Limb (tissue), 2 donors: ENCODE measurements around the gene TTC7B.
"Not testable (repeated sequence)": the region's sequence is repeated elsewhere in the genome, so short reads cannot be mapped to it uniquely, and the experiment has no call there.

ENCODE experiments used
- DNase-seq, 2 donors: peaks; one replicate each; pipeline ENCODE4 v3.0.0-alpha.2; 2016; ENCODE audit errors: extremely low spot score in 2 of 2

The TTC7B gene

DNA sequence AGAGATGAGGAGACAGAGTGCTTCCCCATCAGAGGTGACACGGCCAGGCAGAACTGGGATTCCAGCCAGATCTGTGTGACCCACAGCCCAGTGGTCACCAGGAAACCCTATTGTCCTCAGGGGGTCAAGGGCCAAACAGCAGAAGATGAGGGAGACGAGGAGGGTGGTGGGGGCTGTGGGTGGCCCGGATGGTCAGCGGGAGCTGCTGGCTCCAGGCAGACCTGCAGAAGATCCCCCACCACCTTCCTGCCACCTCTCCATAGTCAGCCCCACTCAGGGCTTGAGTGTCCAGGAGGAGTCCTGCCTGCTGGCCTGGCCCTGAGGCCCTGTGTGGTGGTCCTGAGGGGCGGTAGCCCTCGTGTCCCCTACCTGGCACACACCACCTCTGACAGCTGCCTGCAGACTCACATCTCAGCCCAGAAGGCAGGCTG is 282.6 kb downstream of the TTC7B start:
- DNase-seq = no peak

DNA sequence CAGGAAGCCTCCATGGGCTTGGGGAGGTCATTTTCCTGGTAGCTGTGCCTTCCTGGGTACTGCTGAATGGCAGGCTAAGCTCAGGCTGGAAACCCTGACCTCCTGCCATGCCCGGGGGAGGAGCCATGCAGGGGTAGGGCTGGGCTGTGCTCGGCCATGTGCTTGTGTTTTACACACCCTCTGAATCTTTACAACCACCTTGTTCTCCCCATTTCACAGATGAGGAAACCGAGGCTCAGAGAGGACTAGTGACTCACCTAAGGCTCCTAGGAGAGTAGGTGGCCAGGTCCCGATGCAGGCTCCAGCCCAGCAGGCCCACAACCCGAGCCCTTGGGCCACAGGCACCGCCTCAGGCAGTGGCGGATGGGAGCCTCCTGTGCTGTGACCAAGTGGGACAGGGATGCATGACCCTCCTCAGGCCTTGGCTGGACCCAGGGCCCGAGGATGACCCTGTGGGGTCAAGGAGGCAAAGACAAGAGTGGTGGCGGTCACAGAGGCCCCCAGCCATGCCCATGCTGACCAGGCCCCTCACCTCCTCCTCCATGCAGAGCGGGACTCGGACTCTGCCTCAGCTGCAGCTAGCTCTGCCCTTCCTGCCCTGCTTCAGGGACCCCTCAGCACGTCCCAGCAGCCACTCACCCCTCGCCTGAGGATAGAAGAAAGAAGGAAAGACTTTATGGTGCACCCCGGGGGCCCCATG is 283.3 kb downstream of the TTC7B start:
- no peak for DNase-seq

DNA sequence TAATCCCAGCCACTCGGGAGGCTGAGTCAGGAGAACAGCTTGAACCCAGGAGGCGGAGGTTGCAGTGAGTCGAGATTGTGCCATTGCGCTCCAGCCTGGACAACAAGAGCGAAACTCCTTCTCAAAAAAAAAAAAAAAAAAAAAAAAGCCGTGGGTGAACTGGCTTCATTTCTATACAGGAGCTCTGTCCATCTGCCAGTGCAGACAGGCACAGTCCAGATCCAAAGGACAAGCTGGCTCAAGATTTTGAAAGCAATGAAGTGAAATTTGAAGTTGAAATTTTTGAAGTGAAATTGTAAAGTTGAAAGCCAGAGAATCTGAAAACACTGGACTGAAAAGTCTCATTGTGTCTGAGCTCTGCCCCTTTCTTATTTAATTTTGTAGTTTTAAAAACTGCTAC is 284.7 kb downstream of the TTC7B start:
- no peak for DNase-seq

DNA sequence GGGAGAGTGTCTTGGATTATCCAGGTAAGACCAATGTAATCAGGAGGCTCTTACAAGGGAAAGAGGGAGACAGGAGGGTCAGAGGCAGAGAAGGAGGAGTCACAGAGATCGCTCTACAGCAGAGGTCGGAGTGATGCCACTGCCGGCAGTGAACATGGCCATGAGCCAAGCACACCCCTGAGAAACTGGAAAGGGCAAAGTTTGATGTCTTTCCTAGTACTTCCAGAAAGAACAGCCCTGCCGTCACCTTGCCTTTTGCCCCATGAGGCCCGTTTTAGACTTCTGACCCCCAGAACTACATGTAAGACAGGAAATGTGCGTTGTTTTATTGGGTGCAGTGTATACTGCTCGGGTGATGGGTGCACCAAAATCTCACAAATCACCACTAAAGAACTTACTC is 285.7 kb downstream of the TTC7B start:
- no peak for DNase-seq

DNA sequence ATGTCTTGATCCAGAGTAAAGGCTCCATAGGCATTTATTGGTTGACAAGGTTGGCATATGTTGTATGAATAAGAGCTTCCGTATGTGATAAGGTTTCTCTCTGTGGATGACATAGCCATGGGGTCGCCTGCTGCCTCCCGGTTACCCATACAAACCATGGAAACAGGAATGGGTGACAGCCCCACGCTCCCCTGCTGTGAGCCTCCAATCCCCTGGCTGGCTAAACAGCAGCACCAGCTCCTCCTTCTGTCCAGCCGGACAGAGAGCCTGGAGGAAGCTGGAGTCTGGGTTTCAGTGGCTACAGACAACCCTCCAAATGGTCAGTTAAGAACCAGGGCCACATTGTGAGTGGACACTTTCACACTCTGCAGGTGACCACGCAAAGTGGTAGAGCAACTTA is 288.3 kb downstream of the TTC7B start:
- DNase-seq = no peak

DNA sequence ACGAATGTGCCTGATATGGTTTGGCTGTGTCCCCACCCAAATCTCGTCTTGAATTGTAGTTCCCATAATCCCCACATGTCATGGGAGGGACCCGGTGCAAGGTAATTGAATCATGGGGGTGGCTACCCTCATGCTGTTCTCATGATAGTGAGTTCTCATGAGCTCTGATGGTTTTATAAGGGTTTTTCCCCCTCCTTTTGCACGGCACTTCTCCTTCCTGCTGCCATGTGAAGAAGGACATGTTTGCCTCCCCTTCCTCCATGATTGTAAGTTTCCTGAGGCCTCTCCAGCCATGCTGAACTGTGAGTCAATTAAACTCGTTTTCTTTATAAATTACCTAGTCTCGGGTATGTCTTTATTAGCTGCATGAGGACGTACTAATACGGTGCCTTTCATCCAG is 289.7 kb downstream of the TTC7B start:
- not testable (repeated sequence) for DNase-seq

DNA sequence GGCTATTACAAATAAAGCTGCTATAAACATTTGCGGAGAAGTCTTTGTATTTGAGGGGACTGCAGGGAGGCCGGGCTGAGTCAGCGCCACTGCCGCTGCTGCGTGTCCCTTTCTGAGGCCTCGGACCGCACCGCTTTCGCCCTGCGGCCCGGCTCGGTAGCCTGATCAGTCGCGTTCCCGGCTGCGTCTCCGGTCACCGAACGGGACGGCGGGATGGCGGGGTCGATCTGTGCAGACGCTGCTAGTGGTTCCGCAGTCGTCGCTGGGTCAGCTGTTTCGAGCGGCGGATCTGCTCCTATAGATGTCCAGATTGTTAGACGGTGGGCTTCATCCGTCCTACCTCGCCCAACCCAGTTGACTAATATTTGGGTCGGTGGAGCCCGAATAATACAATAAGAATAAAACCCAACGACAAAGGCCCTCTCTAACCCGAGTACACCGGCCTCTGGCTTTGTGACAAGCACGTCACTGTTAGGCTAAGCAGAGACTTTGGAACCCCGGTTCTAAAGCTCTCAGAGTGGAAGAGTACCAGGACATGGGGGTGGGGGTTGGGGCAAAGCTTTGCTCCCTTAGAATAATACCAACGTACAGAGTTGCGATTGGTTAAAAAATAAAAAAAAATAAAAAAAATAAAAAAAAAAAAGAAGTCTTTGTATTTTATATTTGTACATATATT is 290.7 kb downstream of the TTC7B start:
- not testable (repeated sequence) for DNase-seq

DNA sequence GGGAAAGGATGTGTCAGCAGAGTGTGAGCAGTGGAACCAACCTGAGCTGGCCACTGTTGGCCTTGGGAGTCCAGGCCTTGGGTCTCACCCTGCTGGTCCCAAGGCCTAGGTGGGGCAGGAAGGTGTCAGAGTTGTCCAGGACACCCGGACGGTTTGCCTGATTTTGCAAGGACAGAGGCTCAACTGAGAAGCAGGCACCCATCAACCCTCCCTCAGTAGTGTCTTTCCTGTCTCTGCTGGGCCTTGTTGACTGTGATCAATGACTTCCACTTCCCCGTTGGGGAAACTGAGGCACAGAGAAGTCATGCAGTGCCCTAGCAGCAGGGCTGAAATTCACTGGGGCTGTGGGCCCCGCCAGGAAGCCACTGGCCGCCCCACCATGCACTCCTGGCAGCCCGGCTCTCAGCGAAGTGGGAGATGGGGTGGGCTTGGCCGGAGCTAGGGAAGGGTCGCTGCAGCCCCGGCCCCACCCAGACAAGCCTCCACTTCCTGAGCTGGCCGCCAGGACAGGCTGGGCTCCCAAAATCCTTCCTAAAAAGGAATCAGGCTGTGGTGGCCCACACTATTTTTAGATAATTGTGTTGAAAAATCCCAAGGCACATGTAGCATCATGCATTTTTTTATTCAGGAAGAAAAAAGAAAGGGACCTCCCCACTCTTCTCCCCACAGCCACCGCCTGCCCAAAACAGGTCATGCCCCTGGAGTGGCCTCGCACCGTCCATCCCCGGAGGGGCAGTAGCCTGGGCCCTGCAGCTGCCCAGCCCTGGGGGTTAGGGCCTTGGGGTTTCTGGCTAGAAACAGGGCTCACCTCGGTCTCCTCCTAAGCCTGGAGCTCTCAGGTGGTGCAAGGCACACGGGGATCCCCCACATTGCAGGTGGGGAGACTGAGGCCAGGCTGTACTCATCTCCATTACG is 292.0 kb downstream of the TTC7B start:
- no peak for DNase-seq

DNA sequence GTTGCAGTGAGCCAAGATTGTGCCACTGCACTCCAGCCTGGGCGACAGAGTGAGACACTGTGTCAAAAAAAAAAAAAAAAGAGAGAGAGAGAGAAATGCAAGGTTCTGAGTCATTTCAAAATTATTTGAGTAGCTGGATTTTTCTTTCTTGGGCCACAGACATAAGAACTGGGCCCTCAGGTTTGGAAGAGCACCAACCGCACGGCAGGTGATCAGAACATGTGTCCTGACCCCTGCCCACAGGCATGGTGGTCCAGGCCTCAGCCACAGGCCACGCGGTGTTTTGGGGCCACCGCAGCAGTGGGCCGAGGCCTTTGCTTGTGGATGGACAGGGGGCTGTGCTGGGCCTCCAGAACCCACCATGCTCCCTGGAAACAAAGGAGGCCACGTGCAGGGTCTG is 292.7 kb downstream of the TTC7B start:
- no peak for DNase-seq

DNA sequence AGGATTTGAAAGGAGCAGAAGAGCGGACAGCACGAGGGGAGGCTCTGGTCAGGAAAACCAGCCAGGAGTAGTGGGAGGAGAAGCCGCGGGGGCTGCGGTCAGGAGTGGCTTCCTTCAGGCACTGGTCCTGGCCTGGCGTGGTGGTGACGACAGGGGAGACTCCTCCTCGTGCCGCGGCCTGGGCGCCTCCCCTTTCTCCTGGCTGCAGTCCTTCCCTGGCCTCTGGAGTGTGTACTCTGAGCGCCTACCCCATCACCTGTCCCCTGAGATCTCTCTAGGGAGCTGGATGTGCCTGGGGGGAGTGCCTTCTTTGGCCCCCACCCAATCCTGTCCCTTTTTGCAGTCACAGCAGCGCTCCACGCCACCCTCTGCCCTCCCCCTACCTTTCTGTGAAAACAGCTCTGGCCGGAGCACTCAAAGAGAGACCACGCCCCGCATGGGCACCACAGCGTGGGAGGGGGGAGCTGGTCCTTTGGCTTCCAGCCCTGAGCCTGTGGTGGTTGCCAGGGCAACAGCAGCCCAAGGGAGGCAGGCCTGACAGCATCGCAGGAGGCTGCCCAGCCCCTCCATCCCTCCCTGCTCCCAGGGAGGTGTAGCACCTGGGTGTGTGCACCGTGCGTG is 293.5 kb downstream of the TTC7B start:
- peak in 1 of 2 donors; percentile 87 for DNase-seq

DNA sequence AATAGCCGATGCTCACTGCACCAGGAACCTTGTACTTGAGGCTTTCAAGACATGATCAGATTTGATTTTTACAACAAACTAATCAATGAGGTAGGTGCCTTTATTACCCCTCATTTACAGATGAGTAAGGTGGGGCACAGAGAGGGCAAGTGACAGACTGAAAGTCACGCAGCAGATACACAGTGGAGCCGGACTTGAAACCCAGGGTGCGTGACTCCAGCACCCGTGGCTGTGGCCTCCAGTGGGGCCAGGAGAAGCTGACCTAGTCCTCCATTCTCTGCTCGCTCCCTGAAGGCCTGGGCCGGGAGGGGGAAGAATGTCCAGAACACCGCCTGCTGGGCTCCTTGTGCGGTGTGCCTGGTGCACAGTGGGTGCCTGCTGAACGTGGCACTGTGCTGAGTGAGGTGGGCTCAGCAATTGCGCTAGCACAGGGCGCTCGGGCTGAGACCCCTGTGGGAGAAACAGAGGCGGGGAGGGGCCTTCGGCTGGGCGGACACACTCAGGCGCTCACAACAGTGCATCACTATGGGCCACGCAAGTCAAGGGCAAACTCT is 294.2 kb downstream of the TTC7B start:
- no peak for DNase-seq

DNA sequence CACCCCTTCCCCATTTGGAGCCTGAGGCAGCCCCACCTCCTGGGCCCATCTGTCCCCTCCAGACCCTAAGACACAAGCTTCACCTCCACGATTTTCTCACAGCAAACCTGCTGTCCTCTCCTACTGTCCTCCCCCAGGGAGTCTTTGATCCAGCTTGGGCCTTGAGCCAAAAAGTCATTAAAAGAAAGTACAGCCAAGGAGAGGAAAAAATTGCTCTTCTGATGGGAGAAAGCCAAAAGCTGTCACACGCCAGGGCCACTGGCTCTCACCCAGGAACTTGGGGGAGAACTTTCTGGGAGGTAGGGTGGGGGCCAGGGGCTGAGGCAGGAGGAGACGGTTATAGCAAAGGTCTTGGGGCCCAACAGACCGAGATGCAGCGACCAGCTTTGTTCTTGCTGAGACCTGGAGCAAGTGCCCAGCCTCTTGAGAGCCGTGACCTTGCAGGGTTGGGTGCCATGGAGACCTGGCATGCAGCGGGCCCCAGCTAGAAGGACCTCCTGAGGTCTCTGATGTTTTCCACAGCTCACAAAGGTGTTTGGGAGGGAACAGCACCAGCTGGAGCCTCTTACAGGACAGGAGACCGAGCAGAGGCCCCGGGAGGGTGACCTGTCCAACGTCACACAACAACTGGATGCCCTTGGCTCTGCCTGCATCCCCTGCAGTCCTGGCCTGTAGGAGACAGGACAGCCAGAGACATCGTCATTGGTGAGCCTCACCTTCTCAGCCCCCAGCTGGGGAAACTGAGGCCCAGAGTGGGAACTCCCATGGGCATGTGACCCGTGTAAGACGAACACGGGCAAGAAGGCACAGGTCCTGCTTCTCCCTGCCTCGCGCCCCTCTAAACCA is 294.9 kb downstream of the TTC7B start:
- DNase-seq = peak; percentile 47 to 78

DNA sequence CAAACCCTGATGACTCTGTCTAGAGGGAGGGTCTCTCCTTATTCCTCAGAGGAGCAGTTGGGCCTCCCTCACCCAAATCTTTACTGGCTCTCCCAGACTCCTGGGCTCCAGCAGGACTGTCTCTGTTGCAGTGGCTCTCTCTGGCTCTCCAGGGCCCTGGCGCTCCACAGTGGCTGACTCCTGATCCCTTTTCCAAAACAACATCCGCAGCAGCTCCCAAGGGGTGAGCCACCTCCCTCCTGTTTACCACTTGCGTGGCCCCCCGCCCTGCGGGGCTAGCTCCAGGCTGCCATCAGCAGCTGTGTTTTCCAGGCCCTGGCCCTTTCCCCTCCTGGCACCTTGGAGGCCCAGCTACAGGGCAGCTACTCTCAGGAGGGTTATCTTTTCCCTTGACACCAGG is 295.9 kb downstream of the TTC7B start:
- no peak for DNase-seq

DNA sequence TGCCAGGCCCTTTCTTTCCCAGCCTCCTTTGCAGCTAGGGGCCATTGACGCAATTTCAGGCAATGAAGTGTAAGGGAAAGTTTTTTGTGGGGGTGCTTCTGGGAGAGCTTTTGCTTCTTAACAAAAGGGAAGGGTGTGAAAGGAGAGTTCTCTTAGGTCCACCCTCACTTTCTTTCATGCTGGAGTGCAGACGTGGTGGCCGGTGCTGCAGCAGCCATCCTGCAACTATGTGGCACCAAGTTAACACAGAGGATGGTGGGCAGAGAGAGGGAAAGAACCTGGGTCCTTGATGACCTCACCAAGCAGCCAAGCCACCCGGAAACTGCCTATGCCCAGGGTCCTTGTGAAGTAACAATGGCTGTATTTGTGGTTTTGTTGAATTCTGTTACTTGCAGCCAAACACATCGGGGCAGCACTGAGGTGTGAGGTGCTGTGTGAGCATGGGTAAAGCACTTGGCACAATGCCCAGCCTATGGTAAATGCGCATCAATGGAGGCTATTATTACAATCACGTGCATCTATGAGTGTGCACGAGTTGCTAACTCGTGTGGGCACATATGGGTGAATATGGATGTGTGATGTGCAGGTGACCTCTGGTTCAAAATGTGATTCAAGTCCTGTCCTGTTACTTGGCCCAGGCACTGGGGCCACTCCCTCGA is 296.8 kb downstream of the TTC7B start:
- no peak for DNase-seq

DNA sequence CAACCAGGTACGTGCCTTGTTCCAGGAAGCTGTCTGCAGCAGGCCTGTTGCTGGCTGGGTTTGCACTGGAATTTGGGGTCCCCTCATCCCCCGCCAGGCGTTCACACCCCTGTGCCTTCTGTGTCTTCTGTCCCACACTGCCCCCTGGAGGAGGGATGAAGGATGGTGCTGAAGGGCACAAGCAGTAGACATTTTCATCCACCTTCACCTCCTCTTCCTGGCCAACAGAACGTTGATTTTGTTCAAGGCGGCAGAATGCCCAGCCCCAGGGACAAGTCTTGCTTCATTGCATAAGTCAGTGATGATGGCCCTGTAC is 297.3 kb downstream of the TTC7B start:
- DNase-seq = no peak

DNA sequence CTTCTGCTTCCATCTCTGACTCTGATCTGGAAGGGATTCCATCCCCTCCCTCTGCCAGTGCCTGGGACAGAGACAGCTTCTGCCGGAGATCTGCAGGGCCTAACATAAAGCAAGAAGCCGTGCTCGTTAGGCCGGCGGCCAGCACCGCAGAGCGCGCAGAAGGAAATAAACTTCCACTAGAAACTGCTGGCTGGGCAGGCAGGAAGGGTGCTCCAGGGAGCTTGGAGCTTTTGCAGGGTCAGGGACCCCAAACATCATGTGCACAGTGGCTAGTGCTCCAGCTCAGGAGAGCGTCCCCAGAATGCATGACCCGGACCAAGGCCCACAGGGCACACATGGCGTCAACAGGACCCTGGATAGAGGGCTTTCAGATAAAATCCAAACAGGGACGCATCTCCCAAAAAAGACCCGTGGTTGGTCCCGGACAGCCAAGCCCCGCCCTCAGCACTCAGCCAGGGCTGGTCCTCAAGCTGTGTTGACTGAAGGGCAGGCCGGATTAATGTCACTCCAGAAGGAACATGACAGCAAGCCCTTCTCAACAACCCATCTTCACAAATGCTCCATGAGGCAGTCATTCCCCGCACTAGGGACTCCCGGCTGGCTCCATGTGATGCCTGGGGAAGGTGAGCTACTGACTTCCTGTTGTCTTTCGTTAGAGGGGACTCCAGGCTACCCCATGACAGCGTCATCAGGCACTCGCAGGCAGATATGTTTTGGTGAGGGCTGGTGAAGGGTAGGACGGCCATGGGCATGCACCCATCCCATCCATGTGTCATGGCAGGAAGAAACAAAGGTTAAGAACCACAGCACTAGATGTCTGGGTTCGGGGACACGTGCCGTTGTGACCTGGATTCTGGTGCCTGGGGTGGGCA is 297.9 kb downstream of the TTC7B start:
- DNase-seq = no peak

DNA sequence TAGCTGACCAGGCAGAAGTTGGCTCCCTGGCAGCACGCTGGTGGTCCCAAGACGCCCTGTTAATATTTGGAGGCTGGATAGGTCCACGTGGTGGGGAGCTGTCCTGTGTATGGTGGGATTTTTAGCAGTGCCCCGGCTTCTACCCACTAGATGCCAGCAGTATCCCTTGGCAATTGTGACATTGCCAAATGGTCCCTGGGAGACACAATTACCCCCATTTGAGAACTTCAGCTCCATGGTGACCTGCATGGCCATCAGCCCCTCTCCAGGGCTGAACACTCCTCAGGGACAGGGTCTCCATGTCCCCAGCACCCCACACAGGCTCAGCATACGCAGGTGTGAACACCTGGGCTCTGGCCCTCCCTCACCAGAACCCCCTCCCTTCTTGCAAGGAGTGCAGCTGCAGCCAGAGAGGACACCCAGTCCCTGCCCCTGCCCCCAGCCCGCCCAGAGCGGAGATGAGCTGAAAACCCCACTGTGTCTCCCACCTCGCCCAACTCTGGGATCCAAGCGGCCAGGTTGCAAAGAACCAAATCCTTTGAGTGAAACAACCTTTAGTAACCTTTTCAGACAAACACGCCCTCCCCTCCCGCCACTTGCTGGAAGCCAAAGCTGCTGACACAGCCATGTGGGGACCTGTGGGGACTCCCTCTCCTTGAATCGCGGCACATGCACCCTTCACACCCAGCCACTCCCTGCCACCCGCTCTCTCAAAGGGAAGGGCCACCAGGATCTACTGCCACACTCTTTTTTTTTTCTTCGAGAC is 299.0 kb downstream of the TTC7B start:
- no peak for DNase-seq

DNA sequence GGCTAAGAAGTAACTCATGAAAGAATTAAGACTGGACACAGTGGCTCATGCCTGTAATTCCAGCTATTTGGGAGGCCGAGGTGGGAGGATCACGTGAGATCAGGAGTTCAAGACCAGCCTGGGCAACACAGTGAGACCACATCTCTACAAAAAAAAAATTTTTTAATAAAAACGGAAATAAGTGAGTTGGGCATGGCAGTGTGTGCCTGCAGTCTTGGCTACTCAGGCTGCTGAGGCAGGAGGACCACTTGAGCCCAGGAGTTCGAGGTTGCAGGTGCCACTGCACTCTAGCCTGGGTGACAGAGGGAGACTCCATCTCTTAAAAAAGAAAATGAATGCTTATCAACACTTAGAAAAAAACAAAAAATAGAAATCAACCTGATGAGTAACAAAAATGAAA is 301.7 kb downstream of the TTC7B start:
- DNase-seq = no peak

DNA sequence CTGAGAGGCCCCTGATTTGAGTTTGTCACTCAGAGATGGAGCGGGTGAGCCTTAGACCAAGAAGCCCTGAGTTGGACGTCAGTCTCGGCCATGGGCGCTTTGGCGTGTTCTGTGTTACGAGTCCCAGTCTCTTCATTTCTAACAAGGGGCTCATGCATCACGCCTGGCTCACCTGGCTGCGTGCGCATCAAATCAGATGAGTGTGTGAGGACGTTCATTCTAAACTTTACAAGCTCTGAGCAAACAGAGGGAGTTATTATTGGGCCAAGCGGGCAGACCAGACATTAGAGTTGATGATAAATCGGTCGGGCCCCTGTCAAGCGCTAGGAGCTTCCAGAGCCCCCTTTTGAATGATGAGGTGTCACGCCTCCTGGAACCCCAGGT is 302.2 kb downstream of the TTC7B start:
- no peak for DNase-seq
